DMS 273 treated with DMSO at 0.1 percent for 48 hours (cell line): ENCODE measurements around the gene RASSF4.

Experiments
- DNase-seq: peaks from one replicate; lab custom pipeline; 2025; lab: John Stamatoyannopoulos, UW

RASSF4 gene, protein sequence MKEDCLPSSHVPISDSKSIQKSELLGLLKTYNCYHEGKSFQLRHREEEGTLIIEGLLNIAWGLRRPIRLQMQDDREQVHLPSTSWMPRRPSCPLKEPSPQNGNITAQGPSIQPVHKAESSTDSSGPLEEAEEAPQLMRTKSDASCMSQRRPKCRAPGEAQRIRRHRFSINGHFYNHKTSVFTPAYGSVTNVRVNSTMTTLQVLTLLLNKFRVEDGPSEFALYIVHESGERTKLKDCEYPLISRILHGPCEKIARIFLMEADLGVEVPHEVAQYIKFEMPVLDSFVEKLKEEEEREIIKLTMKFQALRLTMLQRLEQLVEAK

DNA sequence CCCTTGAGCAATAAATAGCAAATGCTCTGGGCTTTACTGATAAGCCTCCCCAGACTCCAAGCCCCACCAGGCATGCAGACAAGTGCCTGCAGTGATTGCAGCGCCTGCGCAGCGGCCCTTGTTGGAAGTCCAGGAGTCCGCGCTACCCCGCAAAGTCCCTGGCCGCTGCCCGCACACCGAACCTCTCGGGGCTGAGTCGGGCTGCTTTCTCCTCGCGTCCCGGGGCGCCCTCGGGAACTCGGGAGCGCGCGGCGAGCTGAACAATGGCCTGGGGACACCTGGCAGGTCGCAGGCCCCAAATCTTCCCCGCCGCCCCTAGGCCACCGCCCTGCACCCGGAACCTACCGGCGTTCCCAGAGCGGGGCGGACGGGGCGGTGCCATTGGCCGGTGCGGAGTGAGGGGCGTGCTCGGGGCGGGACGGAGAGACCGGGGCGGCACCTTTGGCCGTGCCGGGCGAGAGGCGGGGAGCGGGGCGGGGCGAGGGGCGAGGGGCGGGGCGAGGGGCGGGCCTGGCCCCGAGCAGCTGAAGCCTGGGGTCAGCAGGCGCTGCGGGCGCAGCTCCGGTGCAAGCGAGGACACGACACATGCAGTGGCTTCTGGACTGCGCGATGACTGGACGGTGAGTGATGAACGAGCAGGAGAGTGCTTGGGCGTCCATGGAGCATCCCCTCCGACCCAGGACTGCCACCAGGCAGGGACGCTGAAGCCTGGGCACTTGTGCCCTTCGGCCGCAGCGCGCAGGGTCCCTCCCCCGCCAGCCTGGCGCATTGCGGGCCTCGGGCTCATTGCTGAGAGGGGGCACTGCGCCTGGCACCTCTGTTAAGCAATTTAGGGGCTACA, at the start of gene RASSF4:
Gene RASSF4, plus strand, starts transcription at position 556 of the 841 bp plus-strand sequence. CDS start 10,401 bp downstream, outside the sequence.
- DNase-seq: peak; percentile 25

DNA sequence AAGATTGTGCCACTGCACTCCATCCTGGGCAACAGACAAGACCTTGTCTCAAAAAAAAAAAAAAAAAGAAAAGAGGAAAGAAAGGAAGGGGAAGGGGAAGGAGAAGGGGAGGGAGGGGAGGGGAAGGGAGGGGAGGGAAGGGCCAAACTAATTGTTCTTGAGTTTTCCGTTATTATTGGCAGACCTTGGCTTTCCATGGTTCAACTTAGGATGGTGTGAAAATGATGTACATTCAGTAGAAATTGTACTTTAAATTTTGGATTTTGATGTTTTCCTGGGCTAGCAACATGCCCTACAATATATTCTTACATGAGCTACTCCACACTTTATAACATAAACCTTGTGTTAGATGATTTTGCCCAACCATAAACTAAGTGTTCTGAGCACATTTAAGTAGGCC, 49.7 kb upstream of the RASSF4 start:
- DNase-seq: no peak

DNA sequence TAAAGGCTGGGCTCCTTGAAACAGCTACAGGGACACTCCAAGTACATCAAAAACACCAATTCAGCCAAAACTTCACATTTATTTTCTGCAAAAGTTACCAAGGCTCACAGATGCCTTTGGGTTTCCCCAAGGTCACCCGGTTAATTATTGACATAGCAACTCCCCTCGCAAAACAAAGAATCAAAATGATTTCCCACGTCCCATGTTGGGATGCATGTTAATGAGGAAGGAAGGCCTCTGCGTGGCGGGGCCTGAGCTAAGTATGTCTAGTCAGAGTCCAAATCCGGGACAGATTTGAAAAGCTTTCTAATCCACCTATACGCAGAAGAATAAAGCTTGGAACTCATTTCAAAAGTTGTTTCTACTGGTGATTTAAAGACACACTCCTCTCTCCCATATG, 49.0 kb upstream of the RASSF4 start:
- no peak for DNase-seq

DNA sequence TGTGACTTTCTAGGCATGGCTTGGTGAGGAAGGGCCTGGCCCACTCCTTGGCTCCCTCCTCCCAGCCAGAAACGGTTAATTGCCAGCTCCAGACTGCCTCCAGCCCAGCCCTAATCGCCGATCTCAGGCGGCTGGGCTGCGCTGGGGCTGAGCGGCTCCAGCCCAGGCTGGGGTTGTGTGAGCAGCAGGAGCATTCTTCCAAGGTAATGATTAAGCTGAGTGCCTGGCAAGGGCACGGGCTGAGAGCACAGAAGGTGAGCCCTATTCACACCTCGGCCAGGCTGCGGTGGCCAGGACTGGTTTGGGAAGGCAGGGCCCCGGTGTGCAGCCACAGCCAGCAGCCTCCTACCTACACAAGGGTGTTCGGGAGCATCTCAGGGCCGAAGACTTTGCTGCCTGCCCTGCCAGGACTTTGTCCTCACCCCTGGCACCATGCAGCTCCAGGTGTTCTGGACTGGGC, 48.5 kb upstream of the RASSF4 start, which contains the start of gene TMEM72:
Gene TMEM72, plus strand, starts transcription at position 257 of the 460 bp plus-strand sequence. Its CDS starts 176 bp downstream, at position 433.
- no peak for DNase-seq

DNA sequence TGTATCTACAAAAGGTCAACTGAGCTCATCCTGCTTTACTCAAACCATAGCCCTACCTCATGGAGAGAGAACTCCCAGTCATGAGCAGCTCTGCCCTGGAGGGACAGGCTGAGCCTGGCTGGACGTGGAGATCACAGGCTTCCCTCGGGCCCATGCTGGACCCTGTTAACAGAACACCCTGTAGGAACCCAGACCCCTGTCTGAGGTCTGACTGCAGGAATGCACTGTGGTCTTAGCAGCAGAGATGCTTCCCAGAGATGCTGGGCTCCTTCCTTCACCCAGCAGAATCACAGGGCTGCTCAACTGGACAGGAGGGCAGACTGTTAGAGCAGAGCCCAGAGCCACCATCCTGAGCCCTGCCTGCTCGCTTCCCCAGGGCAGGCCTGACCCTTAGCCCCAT, 47.7 kb upstream of the RASSF4 start:
- no peak for DNase-seq

DNA sequence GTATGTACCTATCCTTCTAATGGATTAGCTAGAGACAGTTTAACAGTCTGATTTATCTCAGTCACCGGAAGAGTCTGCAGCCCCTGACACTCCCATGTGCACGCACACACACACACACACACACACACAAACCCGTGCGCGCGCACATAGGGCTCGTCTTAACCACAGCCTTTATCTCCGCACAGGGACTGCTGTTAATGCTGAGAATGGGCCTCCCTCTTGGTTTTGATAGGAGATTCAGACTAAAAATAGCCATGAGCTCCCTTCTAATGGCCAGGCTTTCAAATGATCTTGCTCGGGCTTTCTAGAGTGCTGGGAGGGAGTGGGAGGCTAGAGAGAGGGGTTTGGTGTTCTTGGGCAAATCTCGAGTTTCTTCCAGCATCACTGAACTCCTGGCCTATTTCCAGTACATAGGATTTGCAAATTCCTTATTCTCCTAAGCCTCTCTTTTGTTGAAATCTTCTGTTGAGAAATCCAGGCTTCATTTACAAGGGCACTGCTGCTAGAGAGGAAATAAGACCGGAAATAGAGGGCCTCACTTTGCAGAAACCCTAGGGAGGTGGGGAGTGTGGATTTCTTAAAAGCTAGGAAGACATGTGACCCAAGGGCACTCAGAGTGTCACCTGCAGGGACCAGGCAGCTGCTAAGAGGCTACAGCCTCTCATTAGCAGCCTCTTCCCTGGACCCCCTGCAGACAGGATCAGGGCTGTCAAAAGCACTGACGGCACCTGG, 46.1 kb upstream of the RASSF4 start:
- DNase-seq: no peak

DNA sequence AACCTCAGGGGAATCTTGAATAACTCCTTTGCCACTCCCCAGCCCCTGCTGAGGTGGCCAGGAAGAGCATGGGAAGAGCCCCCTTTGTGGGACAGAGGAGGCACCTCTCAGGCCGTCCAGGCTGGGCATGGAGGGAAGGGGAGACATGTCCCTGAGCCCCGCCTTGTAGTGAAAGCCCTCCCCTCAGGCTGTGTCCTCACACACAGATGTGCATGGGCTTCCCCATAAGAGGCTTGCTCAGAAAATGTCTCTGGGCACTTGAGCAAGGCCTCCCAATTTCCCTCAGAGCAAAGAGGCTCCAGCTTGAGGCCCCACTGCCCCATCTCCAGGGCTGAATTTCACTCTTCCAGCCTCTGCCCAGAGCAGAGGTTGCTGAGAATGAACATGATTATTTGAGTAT, 44.7 kb upstream of the RASSF4 start:
- no peak for DNase-seq

DNA sequence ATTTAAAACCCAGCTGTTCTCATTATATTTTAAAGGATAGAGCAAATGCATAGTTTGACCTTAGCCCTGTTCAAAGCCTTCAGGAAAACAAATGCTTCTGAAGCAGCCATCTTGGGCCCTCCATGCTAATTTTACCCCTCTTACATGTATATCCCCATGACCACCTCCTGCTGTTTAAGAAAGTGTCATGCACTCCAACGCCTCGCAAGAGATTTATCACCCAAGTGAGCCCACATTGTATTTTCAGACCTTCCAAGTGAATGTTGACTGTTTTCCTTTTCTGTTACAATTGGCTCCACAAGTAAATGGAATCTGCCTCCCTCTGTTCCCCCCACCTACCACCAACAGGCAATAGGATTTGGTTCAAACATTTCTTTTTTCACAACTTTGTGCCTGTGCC, 43.2 kb upstream of the RASSF4 start:
- DNase-seq: no peak

DNA sequence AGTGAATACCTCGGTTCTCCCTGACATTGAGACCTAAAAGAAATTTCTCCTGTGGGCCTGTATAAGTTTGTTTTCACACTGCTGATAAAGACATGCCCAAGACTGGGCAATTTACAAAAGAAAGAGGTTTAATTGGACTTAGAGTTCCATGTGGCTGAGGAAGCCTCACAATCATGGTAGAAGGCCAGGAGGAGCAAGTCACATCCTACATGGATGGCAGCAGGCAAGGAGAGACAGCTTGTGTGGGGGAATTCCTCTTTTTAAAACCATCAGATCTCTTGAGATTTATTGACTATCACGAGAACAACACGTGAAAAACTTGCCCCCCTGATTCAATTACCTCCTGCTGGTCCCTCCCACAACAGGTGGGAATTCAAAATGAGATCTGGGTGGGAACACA, 41.8 kb upstream of the RASSF4 start:
- no peak for DNase-seq

DNA sequence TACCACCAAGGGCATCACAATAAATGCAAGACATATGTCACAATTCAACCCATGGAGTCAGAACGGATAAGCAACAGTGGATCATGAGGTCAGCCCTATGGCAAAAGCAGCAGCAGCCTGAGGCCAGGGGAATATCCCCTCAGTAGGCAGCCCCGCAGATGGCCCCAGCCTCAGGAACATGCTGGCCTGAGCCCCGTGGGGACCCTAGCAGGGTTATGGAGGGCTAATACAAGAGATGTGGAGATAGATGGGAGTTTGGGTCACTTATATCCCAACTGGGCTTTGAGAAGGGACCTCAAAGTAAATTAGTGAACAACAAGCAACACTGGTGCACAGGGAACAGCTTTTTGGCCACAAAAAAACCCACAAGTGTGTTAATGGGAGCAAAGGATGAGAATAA, 39.4 kb upstream of the RASSF4 start:
- no peak for DNase-seq

DNA sequence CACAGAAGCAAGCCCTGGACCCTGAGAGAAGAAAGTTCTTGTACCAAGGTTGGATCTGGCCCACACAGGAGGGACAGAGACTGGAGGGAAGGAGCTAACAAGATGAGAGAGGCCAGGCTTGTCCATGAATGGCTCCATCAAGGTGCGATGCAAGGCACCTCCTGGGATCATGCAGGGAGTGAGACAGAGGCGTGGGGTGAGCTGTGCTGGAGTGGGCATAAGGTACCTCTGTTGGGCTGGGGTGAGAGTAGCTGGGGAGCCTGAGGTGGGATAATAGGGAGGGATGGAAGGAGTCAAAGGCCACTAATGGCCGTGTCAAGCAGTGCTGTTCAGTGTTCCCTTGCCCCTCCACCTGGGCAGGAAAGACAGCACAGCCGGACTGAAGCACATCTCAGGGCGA, 38.5 kb upstream of the RASSF4 start:
- DNase-seq: no peak

DNA sequence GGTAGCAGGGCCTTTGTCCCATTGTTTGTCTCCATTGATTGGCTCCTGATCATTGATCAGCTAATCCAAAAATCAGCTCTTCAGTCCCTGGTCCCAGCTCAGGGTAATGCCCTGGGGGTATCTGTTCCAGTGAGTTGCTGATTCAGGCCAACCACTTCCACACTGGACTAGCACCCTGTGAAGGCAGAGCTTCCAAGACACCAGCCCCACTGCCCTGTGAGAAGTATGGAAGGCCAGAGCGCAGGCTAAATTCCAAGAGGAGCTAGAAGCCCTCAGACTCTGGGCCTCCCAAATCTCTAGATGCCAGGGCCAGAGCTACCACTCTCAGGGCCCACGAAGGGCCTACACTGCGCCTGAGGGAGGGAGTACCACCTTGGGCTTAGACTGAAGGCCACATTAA, 38.1 kb upstream of the RASSF4 start:
- no peak for DNase-seq

DNA sequence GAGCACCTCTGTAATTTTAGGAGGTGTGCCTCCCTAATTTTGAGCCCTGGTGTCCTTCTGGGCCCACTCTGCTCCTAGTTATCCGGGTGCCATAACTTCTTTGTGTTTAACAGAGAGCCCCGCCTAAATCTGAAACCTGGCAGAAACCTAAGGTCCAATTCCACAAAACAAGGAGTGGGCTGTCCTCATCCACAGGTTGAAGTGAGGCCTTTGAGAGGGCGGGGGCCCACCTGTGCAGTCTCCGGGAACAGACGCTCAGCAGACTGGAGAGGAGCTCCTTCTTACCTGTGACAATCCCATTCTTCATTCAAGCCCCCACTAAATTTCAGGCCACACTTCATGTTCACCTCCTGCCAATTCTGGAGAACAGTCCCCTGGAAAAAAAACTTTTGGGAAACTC, 37.6 kb upstream of the RASSF4 start:
- no peak for DNase-seq

DNA sequence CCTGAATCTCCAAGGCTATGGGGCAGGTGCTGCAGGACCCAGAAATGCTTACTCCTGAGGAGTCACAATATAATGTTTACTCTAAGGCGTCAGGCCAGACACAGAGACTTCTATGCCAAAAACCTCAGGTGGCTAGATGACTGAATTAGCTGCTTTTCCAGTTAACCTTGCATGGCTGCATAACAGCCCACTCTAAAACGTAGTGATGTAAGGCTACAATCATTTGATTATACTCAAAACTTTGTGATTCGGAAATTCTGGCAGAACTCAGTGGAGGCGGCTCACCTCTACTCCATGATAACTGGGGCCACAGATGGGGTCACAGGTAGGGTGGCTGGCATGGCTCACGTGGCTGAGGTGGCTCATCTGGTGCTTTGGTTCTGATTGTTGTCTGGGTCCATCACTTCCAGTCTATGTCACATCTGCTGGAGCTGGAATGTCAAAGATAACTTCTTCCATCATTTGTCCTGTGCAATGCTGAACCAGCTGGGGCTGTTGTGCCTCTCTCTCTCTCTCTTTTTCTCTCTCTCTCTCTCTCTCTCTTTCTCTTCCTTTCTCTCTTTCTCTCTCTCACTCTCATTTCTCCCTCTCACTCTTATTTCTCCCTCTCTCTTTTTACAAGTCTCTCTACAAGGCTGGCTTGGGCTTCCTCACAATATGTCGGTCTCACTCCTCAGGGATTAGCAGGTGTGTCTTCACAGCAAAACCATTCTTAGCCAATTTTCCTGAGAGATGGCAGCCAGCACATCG, 36.6 kb upstream of the RASSF4 start:
- no peak for DNase-seq

DNA sequence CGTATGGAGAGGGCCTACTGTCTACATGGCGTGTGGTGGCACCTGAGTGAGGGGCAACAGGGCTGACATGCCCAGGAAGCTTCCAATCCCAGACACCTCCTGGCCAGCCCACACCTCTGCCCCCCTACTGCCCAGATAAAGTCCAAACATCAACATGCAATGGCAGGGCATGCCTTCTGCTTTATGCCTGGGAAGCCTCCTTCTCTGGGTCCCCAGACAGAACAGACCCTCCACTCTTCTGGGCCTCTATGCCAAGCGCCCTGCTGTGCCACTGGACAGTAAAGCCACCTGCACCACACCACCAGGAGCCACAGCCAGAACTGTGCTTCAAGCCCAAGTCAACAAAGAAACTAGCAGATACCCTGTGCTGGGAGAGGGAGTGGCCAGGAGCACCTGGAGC, 36.0 kb upstream of the RASSF4 start:
- DNase-seq: no peak

DNA sequence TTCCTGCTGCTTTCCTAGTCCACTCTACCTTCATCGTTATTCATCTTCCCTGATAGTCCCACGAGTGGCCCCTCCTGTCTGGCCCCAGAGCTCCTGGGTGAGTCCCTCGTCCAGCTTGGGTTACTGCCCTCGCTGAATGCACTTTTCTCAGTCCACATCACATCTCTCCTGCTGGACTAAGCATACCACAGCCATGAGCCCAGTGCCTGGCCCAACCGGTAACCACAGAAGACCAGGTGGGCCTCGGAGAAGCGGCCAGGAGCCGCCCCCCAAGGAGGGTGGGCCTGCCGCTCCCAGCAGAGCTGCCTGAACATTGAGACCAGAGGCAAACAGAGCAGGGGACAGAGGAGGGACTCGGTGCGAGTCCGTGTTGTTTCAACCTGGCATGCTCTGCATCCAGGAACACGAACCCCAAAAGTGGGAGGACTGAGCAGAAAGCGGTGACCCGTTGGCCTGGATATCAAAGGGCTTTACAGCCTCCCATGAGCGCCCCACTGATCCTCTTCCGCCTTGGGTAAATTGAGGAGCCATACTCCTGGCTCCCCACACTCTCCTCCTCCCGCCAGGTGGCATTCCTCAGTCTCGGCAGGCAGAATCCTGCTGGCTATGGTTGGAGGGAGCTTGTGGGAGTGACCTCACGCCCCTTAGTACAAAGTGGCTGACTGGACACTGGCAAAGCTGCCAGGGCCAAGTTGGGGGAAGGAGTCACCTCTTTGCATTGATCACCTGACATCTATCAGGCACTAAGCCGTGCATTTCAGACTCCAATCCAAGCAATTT, 35.2 kb upstream of the RASSF4 start:
- no peak for DNase-seq

DNA sequence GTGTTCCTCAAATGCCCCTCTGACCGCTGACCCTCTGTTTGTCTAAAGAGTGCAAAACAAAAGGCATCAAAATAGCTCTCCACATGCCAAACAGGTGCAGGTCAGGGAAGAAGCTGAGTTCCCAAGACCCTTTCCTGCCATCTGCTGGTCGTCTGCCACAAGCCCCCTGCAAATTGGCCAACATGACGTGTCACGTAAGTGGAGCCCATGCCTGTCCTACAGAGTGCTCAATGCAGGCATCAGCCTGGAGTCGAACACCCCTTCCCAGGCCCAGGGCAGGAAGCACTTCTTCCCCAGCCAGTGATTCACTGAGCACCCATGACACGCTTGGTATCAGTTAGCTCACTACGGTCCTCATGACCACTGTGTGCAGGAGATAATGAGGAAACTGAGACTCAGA, 34.4 kb upstream of the RASSF4 start:
- no peak for DNase-seq

DNA sequence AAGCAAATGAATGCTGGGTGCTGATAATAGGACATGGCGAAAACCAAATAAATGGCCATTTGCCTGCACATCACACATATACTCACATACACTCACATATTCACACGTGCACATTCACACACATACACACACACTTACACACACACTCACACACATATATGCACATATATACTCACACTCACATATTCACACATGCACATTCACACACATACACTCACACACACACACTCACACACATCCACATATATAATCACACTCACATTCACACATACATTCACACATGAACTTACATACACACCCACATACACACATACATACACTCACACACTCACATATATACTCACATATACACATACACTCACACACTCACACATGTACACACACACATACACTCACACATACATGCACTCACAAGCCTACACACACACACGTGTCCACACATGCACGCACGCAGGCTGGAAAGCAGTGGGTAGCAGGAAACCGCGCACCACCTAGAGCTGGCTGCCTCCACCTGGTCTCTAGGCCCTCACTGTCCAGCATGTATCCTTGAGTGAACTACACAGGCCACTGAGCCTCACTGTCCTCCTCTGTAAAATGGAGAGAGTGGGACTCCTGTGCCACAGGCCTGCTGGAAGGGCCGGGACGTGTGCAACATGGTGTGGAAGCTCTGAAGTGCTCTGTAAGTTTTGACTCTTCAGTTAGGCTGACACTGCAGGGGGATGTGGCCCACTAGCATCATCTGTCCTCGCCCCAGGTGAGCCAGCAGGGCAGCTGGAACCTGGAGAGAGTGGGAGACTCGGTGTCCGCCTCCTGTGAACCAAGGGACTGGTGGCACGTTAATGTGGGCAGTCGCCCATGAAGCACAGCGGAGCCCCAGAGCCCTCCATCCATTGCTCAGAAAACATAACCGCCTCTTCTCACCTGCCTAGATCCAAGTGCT, 33.5 kb upstream of the RASSF4 start:
- DNase-seq: no peak

DNA sequence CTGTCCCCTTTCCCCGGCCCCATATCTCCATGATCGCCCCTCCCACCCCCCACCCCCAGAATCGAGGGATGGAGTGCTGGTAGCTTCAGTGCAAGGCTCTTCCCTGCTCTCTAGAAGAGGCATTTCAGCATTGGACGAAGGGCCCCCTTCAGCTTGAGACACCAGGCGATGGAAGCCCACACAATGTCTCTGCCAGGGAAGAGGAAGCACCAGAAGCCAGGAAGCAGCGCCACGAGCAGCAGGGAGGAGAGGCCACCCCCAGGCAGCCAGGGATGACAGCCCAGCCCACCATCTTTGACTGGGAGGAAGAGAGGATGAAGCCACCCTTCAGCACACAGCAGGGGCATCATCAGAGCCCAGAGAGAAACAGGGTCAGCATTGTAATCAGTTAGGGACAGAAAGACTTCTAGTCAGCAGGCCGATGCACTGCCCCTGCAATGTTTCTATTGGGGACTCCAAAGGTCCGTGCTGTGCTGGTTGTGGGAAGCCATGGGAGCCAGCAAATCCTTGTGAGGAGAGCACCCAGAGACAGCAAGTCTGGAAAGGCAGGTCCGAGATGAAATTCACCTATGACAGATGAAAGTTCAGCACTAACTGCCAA, 32.8 kb upstream of the RASSF4 start:
- no peak for DNase-seq
